Activated CD4-positive, alpha-beta T cell treated with anti-CD3 and anti-CD28 coated beads, Interleukin-2, amount 50 U/mL, for 4 hours (primary cell): ENCODE measurements around the gene NSMF.

Source experiments
- DNase-seq, 2 experiments: peaks; one replicate each; pipeline ENCODE4 v3.0.0-alpha.2; 2020

NSMF gene

DNA sequence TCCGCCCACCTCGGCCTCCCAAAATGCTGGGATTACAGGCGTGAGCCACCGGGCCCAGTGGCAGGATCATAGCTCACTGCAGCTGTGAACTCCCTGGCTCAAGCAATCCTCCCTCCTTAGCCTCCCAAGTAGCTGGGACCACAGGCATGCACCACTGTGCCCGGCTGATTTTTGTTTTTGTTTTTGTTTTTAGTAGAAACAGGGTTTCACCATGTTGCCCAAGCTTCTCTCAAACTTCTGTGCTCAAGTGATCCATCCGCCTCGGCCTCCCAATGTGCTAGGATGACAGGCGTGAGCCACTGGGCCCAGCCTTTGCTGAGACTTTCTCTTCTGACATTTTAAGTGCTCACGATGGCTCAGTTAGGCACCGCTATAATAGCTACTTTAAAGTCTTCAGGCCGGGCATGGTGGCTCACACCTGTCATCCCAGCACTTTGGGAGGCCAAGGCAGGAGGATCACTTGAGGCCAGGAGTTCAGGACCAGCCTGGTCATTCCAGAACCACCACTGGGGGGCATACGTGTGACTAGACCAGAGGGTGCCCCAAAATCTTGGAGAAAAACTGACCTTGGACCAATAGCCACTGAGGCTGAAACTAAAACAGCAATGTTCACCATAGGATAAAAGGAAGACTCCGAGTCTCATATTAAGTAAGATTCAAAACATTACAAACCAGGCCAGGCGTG, 14.9 kb downstream of the NSMF start:
- no peak for DNase-seq

- no peak for DNase-seq
These were observed 17.2 kb downstream of the NSMF start for GRCh38 chr9:137441935-137442321.

DNA sequence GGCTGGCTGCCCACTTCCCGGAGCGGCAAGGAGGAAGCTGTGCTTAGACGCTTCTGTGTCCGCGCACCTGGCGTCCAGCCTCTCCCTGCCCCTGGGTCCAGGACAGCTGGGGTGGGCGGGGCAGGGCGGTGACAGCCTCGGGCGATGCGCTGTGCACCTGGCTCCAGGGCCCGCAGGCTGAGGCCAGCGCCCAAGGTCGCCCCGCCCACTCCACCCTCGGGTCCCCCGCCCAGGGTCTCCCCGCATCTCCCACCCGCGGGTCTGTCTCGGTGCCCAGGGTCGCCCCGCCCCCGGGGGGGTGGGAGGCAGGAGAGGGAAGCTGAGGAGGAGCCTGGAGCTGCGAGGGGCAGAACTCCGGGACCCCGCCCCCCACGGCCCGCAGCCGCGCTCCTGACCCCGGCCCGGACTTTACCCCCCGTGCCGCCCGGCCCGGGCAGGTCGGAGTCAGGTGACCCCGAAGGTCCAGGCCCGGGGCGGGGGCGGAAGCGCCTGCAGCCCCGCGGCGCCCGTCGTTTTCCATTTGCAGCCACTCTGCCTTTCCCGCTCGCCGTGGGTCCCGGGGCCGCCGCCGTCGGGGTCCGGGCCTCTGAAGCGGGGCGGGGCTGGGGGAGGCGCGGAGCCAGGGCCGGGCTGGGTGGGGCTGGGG, 17.7 kb downstream of the NSMF start, which contains the start of gene ENTPD8:
Gene ENTPD8 (minus strand): TSS at position 69 of the 646 bp plus-strand sequence. CDS start 3,072 bp downstream, outside the sequence.
- DNase-seq: no peak

- DNase-seq: no peak
These were observed 19.9 kb downstream of the NSMF start for GRCh38 chr9:137439158-137439714.

- no peak for DNase-seq
These were observed 20.5 kb downstream of the NSMF start for GRCh38 chr9:137438591-137439157.

- no peak for DNase-seq
These were observed 21.2 kb downstream of the NSMF start for GRCh38 chr9:137437691-137438590.

DNA sequence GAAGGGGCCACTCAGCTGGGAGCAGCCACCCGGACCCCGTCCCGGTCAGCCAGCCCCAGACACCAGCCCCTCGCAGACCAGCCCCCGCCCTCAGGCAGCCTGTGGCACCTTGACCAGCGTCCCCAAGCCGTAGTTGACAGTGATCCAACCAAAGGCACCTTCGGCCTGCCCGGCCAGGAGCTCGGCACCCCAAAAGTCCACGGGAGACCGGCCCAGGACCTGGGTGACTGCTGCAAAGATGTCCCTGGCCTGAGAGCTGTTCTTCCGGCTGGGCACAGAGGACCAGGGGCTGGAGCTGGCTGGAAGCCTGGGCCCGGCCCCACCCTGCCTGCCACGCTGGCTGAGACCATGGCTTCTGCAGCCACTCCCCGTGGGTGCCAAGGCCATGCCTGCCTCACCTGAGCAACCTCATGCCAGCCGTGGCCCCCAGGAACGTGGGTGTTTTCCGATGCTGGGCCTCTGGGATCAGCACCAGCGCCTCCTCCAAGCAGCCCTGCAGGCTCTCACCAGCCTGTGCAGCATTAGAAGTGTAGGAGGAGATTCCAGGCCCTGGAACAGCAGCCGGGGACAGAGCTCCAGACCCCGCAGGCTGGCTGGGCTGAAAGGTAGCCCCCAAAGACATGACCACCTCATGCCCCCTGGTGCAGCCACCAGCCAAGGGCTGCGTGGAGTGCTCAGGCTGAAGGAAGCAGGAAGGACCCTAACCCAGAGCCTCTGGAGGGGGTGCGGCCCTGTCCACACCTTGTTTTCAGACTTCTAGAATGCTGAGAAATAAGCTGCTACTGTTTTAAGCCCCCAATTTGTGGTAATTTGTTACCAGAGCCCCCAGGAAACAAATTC, 22.2 kb downstream of the NSMF start:
- DNase-seq: no peak

DNA sequence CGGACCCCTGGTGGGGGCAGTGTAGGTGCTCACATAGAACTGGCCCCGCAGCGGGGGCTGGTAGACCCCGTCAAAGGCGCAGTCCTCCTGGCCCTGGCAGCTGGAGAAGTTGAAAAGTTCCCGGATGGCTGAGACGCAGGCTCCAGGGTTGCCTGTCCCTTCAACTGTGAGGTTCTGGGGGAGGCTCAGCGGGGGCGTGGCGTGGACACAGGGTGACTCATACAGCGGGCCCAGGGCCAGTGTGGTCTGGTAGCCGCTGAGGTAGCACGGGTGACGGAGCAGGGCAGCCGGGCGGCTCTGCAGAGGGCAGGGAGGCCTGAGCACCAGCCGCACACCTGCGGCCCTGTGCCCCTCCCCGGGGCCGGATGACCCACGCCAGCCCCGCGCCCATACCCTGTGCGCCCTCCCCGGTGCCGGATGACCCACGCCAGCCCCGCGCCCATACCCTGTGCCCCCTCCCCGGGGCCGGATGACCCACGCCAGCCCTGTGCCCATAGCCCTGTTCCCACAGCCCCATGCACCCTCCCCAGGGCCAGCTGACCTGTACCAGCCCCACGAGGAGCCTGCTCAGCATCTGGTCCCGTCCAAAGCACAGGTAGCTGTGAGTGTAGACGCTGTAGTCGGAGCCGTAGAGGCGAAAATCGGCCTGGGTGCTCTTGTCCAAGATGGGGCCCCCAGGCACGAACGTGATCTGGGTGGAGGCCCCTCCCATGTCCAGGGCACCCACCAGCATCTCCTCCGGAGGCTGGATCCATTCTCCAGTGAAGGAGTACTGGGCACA, 23.0 kb downstream of the NSMF start:
- no peak for DNase-seq

GRCh38 chr9:137435381-137435891, 23.7 kb downstream of the NSMF start:
- no peak for DNase-seq

GRCh38 chr9:137434498-137435380, 24.4 kb downstream of the NSMF start:
- DNase-seq: no peak

- DNase-seq: no peak
These were observed 25.2 kb downstream of the NSMF start for GRCh38 chr9:137433916-137434431.

- DNase-seq: no peak
These were observed 25.7 kb downstream of the NSMF start for GRCh38 chr9:137433349-137433915.

GRCh38 chr9:137432687-137433348, 26.3 kb downstream of the NSMF start:
- DNase-seq: no peak

DNA sequence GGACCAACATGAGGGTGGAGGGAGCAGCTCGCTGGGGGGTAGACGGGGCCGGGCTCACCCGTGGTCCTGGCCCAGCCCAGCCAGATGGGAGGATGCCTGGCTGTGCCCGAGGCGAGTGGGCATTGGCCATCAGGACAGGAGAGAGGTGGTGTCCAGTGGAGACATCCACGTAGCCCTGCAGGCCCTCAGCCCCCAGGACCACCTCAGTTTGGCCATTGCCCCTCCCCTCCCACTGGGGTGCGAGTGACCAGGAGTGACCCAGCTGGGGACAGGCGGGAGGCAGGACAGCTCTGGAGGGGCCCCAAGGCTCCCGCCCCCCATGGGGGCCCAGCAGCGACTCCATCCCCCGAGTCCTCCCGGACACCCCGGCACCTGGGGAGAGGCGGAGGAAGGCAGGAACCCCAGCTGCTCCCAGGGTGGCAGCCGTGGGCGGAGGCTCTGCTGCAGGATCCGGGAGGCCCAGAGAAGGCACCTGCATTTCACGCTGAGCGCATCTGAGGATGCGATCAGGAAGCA, 27.7 kb downstream of the NSMF start:
- no peak for DNase-seq

GRCh38 chr9:137430723-137431415, 28.3 kb downstream of the NSMF start:
- DNase-seq: no peak

GRCh38 chr9:137429974-137430722, 29.0 kb downstream of the NSMF start:
- DNase-seq: no peak

- DNase-seq: no peak
These were observed 29.6 kb downstream of the NSMF start for GRCh38 chr9:137429546-137429890.
